Inflammatory macrophage (primary cell): ENCODE data around the gene MBOAT7.

Experiments used
- DNase-seq, 2 donors: peaks; one replicate each; pipeline ENCODE4 v3.0.0-alpha.2; 2020 to 2022

Gene MBOAT7

DNA sequence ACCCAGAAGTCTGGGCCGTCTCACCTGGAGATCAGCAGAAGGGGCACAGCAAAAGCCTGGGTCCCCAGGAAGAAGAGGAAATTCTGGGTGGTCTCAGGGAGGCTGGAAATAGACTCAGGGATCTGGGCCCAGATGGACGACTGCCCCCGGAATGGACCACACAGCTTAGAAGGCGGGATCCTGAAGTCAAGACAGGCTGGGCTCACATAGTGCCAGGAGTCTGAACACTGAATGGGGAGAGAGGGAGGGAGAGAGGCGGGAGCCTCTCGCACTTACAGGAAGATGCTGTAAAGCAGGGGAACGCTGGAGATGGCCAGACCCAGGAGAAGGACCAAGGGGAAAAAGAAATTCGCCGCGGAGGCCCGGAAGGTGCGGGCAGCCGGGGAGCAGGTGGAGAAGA is 28.5 kb downstream of the MBOAT7 start:
- DNase-seq: no peak

DNA sequence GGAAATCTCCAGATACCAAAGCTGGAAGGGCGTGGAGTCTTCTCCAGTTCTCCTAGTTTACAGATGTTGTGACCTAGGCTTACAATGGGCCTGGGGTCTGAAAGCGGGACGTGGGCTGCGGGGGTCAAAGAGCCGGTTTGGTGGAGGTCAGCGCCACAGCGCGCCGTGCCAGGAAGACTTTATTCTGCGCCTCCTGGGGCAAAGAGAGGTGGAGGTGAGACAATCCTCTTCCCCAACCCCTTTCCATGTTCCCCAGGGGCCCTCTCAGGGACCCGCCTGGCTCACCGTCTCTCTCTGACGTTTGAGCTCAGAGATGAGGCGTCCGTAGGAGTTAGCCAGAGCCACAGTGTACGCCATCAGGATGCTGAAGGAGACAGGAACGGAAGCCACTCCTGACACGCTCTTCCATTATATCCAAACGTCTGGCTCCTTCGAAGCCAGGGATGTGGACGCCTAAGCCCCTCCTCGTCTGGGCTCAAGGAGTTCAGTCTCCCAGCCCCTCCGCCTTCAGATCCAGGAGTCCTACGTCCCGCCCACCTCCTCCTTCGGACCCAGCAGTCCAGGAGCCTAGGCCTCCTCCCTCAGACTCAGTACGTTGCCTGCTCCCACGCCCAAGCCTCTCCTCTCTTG is 29.1 kb downstream of the MBOAT7 start:
- DNase-seq: peak in 1 of 2 donors; percentile 3

DNA sequence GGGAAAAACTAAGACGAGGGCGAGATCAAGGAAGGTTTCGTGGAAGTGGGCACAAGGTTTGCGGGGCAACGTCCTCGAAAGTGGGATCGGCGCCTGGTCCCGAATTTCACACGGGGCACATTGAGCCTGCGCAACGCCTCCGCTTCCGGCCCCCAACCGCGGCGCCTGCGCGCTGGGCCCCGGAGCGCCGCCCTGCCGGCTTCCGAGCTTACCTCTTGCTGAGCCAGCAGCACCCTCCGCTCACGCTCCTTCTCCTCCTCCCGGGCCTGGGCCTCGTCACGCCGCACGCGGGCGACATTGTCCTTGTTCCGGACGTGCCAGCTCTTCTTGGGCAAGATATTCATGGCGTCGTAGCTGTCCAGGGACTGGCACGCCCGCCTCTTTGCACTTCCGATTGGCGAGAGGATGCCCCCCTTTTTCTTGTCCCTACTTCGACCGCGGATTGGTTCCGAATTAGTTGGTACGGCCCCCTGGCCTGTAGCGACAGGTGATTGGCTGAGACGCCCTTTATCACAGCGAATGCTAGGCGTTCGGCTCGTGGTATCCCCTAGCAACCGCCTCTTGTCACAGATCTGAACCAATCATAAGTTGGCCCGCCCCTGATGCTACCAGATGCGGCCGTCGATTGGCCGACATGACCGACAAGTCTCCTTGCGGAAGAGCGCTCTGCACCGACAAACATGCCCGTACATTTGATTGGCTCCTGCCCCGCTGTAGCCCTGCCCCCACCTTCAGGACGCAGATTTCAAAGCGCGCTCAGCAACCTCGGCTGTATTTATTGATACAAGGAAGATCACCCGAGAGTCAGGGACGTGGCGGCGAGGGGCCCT is 29.8 kb downstream of the MBOAT7 start, which contains the start of gene LENG1:
Gene LENG1, minus strand, starts transcription at position 370 of the 830 bp plus-strand sequence. Its CDS starts 26 bp downstream, at position 344.
- DNase-seq: peak; percentile 100

DNA sequence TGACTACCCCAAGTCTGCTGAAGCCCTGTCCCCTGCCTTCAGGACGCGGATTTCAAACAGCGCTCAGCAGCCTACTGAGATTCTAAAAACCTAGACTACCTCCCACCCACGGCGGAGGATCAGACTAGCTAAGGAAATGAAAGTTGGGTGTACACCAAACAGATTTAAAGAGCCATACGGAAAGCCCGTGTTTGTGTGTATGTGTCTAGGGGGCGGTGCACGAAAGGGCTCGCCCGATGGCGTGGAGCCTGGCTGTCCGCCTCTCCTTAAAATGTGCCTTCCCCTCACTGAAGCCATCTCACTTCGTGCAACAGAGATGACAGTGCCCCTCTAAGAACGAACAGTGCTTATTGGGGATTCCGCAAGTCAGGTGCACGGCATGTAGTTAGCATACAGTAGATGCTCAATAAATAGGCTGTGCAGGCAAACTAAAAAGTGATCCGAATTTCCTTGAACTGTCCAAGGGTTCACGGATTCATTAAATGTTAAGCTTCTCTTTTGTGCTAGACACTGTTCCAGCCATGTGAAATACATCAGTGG is 30.5 kb downstream of the MBOAT7 start:
- peak; percentile 38 to 48 for DNase-seq

DNA sequence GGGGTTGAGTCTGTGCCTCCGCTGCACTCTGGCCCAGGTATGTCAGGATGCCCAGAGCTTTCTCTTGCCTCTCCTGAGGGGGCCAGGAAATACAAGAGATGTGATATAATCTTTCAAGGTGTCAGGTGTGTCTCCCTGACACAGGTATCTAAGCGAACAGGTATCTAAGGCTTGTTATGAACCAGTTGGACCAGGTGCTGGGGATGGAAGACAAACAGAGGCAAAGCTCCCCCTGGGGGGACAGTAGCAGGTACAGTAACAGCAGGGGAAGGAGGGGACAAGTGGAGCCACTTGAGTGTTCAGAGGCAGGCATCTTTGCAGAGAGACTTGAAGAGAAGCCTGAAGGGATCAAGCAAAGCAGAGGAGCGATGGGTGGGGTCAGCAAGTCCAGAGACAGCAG is 32.4 kb downstream of the MBOAT7 start:
- DNase-seq: no peak

DNA sequence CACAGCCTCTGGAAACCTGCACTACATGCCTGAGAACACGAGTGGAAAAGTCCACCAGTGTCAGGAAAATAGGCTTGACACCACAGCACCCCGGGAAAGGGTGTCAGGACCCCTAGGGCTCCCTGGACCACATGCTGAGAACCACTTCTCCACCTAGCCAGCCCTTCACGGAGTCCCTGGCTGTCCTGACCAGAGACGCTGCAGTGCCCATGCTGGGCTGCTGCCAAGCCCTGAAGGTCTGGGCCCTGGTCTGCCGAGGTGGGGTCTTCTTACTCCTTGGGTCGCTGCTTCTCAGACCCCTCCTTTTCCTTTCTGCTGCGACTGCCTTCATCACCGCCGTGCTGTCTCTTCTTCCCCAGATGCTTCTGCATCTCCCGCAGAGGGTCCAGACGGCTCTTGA is 32.9 kb downstream of the MBOAT7 start:
- DNase-seq: no peak

DNA sequence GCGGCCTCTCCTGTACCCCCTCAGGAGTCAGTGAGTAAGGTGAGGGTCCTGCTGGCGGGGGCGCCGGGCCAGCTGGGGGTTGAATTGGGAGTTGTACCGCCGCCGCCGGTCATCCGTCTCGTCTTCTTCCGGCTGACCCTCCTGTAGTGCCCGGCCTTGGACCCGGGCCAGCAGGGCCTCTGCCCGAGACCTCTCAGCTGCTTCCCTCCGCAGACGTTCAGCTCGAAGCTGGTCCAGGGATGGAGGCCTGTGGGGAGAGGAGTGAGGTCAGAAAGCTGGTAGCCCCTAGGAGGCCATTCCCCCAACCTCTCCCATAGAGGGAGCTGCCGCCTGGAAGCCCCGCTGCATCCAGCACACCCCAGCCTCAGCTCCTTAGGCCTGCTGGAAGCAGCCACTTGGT is 33.7 kb downstream of the MBOAT7 start:
- DNase-seq: no peak

DNA sequence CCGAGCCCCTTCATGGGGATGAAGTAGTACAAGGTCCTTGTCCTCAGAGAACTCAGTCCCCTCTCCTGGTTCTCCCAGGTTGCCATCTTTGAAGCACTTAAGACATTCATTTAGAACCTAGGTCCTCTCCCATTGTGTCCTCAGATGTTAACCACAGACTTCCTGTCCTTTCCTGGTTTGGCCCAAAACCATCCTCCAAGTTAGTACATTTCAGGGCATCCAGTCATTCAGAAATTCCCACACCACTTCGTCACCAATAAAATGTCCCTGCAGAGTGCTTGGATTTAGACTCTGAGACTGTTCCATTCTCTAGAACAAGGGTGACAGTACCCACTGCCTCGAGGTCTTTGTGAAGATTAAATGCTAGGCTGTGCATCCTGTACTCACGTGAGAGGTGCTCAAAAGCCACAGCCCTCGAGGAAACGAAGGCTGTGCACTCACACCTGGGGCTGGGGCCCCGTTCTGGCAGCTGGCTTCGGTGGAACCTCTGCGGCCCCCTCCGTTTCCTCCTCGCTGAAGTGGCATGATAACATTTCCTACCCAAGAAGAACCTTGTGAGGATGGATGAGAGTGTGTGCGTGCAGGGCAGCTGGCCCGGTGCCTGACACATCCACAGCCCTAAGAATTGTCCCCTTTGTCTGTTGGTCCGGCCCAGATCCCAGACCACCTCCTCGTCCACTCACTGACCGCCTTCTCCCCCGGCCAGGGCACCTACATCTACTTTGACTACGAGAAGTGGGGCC is 34.6 kb downstream of the MBOAT7 start:
- DNase-seq: no peak

DNA sequence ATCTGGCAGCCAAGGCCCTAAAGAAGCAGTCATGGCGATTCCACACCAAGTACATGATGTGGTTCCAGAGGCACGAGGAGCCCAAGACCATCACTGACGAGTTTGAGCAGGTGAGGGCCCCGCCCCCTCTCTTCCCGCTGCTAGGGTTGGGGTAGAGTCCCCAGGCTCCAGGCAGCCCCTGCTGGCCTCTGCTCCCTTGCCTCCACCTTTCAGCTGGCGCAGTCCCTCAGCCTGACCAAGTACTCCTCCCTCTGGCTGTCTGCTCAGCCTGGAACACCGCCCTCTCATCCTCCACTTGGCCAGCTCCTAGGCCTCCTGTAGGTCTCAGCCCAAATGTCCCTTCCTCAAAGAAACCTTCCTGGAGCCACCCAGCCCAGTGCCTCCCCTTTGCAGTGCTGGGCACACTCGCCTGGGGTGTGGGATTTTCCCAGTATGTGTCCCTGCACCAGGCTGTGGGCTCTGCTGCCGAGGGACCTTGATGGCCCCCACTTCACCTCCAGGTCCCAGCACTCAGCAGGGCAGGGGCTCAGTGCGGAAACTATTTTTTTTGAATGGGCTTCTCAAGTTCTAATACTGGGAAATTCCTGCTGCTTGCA is 35.6 kb downstream of the MBOAT7 start:
- no peak for DNase-seq

DNA sequence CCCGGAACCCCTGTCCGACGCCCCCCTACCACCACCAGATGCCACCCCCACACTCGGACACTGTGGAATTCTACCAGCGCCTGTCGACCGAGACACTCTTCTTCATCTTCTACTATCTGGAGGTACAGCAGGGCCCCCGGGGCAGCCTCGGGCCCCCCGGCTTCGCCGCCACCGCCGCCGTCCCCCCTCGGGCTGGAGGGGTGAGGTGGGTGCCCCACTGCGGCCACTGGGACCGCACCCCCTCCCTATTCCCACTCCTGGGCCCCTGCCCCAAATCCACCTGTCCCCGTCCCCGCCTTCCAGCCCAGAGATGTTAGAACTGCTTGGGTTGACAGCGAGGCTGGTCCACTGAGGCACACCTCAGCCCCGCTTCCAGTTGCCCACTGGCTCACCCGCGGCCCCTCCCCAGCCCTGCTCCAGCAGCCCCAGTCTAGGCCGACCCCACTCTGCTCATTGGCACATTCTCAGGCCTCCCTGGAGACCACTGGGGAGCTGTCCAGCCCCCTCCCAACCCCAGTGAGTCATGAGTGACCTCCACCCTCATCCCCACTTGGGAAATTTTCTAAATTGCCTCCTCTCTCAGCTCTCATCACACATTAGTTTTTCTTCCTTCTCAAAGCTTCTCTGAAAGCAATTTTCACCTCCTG is 36.4 kb downstream of the MBOAT7 start:
- DNase-seq: no peak

DNA sequence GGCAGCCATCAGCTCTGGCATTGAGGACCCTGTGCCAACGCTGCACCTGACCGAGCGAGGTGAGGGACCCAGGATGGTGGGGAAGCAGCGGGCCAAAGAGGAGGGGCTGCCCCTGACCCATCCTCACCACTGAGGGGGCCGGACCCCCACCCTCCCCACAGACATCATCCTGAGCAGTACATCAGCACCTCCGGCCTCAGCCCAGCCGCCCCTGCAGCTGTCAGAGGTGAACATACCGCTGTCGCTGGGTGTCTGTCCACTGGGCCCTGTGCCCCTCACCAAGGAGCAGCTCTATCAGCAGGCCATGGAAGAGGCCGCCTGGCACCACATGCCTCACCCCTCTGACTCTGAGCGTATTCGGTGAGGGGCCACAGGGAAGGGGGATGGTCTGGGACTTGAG is 37.1 kb downstream of the MBOAT7 start:
- no peak for DNase-seq

DNA sequence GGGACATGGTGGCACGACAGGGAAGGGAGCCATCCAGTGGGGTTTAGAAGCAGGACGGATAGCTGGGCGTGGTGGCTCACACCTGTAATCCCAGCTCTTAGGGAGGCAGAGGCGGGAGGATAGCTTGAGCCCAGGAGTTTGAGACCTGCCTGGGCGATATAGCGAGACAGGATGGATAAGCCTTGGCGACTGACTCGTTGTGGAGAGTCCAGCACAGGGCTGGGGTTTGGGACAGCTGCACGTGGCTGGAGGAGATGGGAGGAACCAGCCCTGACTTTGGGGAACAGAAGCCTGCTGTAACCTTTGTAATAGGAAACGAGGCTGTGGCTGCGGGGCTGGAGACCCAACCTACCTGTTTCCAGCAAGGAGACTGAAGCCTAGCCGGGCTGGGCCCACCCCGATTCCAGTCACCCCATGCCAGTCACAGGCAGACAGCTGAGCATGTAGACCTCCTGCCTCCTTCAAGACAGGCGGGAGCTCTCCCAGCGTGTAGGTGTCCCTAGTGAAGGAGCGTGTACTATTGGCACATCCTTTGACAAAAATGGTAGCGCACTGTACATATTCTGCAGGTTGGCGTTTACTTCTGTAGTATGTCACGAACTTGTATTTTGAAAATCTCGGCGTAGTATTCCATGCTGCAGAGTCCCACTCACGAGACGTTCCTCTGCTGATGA is 37.9 kb downstream of the MBOAT7 start:
- no peak for DNase-seq

DNA sequence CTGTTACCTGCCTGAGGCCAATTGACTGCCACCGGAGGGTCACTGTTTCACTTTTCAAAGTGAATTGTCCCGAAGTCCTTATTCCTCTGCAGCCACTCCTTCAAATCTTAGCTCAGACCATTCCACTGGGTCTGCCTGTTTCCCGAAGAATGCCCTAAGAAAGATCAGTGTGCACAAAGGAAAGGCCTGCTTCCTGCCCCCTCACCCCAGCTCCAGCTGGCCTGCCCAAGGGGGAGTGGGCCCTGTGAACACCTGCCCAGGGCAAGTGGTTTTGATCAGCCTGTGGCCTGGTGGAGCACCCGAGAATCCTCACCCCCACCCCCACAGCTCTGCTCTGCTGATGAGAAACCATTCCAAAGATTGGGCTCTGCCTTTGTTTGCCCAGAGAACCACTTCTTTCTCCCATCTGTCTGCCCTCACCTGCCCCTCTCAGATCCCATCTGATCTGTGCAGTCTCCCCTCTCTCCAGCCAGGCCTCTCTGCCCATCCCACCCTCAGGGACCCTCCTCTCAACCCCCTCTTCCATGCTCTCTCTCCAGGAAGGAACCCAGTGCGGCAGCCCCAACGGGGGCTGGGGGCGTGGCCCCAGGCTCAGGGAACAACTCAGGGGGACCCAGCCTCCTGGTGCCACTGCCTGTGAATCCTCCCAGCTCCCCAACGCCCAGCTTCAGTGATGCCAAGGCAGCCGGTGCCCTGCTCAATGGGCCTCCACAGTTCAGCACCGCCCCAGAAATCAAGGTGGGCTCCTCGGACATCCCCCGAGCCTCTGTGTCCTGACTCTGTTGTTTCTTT is 40.2 kb downstream of the MBOAT7 start:
- DNase-seq: no peak

DNA sequence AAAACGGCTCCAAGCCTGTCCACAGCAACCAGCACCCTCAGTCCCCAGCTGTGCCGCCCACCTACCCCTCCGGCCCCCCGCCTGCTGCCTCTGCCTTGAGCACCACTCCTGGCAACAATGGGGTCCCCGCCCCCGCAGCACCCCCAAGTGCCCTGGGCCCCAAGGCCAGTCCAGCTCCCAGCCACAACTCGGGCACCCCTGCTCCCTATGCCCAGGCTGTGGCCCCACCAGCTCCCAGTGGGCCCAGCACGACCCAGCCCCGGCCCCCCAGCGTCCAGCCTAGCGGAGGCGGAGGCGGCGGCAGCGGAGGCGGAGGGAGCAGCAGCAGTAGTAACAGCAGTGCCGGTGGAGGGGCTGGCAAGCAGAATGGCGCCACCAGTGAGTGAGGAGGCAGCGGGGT is 41.2 kb downstream of the MBOAT7 start:
- DNase-seq: no peak

DNA sequence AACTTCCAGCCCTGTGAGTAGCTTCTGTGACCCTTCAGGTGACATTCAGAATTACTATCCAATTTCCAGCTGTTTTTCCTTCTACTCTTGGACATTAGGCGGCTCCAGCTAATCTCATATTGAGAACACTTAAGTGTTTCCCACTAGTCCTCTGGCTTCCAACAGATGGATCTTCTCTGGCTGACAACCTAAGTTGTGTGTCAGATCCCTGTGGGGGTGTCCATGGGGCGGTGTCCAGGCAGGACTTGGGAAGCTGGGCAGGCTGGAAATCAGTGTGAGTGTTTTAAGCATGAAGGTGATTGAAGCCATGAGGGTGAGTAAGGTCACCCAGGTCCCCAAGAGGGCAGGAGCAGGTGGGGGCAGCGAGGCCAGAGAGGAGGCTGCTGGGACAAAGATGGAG is 41.7 kb downstream of the MBOAT7 start:
- DNase-seq: no peak

DNA sequence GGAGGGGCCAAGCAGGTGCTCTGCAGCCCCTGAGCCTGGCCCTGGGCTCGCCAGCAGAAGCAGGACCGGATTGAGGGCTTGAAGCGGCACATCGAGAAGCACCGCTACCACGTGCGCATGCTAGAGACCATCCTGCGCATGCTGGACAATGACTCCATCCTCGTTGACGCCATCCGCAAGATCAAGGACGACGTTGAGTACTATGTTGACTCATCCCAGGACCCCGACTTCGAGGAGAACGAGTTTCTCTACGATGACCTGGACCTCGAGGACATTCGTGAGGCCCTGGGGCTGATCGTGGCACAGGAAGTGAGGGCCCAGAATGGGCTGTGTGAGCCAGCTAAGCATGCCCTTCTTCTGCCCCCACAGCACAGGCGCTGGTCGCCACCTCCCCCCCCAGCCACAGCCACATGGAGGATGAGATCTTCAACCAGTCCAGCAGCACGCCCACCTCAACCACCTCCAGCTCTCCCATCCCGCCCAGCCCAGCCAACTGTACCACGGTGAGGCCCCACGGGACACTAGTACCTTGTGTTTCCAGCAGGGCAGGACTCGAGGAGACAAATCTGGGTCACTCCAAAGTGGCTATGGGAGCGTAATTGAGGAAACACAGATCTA is 43.7 kb downstream of the MBOAT7 start:
- no peak for DNase-seq

DNA sequence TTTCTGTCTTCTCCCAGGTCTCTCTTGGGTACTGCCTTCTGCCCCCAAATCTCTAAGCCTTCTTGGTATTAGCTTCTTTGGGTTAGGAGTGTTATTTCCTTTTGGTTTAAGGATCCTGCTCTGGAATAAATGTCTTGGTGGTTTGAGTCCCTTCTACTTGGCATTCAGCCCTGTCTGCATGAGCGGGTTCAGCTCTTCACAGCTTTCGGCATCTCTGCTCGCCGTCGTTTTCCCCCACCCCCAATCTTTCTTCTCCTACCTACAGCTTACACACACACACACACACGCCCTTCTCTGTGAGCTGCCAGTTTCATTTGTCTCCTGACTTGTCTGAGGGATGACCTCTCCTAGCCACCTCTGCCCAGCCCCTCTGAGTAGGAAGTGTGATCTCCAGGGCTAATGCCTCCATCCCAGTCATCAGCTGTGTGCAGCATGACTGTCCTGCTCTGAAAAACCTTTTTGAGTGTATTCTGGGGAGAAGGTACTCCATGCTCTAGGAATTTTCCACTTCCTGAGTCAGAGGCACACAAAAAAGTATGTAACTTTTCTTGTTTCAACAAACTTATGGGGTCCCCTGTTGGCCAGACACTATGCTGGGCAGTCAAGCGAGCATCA is 47.1 kb downstream of the MBOAT7 start:
- DNase-seq: no peak

DNA sequence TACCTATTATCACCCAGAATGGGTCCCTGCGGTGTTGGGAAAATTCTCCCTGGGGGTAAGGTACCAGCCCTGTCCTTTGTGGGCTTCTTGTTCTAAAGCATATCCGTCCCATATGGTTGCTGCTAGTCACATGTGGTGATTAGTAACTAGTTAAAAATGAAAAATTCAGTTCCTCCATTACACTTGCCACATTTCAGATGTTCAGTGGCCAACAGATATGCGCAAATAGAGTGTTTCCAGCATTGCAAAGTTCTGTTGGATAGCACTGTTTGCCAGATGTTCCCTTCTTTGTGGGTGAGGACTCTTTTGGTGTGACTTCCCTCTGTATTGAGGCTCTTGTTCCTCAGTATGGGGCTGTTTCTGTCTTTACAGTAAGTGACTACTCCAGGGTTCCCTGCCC is 48.0 kb downstream of the MBOAT7 start:
- peak in 1 of 2 donors; percentile 23 for DNase-seq

DNA sequence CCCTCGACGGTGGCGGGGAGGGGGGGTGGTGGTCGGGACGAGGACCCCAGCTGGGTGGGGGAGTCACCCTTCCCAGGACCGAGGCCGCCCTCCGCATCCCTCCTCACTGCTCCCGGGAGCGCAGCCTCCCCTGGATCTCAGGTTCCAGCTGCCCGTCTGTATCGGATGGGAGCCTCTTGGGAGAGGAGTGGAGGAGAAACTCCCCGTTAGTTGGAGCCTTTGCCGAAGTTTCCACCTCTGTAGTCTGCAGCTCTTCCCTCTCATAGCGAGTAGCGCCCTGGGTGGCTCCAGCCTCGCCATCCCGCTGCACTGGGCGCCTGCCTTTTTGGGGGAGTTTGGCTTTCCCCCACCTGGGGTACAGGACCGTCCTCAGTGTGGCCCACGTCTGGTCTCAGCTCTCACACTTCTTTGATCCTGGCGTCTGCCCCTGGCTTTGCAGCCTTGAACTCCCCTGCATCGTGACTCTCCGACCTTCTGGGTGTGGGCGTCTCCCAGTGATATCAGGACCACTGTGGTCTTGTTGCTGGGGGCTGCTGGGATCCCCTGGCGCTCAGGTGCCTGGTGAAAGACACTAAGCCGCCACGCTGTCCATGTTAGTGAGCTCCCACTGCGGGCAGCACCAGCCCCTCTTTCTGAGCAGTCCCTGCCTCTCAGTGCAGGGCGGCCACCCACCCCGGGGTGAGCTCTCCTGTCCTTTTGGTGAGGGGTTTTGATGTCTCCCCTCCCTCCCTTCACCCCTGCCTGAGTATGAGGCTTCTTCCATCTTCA is 50.7 kb downstream of the MBOAT7 start:
- no peak for DNase-seq
